Measurements from ENCODE around the gene TTC22. TPM values are rescaled to one million over a fixed set of nuclear protein-coding genes. Genes with fewer than 3 reads are reported as not detected.

The TTC22 gene
- total RNA-seq, 1 experiment from 2014 or later: not detected

DNA sequence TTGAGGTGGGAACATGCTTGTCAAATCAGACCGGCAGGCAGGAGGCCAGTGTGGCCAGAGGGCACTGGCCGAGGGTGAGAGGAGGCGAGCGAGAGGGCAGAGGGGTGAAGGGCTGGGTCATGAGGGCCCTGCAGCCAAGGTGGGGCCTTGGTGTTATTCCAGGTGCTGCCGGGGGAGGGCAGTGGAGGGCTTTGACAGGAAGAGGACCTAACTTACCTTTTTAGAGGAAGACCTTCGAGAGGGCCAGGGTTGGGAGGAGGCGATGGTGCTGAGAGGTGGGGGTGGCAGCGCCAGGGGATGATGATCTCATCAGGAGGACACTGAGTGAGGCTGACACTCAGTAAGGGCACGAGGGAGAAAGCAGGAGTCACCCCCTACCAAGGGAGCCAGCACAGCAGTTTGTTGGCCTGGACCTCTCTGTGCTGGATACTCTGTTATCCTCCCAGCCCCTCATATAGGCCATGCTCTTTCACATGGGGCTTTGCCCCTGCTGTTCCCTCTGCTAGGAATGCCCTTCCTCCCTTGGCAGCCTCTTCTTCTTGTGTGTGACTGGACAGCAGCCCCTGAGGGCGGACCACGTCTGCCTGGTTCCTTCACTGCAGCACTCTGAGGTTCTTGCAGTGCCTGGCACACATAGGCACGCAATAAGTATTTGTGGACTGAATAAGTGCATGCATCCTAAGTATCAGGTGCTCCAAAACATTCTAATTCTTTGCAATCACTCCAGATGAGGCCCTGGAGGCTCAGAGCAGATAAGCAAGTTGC, 7.5 kb upstream of the TTC22 start:
- no peak for DNase-seq (ENCODE audit: low spot score)

DNA sequence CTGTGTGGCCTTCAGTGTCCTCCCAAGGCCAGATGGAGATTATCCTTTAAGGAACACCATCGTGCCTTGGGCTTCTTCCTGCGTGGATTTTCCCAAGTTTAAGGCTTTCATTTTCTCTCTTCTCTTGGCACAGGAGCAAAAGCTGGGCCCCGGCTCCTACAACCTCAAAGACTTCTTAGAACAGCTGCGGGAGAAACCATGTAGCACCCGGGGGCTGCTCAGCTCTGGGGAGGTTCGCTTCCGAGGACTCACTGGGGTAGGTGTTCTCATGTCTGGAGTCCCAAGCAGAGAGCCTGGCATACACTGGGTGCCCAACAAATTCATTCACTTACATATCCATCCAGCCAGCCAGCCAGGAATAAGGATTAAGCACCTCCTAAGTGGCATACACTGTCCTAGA, 6.6 kb upstream of the TTC22 start:
- no peak for DNase-seq (ENCODE audit: low spot score)

DNA sequence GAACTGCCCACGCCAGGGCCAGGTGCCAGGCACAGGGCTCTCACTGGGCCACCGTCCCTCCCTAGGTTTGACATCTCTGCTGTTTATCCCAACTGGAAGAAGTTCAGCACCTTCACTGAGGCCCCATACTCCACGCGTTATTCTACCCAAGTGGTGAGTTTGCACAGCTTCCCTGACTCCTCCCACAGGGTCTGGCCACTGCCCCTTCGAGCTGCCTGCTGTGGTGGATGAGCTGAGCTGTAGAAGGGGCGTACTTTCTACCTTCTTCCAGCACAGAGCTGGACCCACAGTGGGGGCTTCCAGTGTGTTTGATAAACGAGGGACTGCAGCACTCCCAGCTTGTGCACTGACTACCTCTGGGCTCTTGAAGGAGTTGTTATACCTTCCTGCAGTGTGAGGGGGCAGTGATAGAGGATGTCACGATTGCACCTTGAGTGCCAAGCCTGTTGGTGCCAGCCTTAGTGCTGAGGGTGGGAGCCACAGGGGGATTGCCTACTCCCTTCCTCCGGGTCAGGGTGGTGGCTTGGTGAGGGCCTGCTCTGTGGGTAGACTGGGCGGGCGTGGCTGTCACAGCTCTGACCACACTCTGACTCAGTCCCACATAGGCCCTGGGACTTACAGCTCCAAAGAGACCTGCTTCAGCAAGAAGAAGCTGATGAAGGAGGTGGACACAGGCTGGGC, 5.9 kb upstream of the TTC22 start:
- peak; percentile 69 for DNase-seq (ENCODE audit: low spot score)

DNA sequence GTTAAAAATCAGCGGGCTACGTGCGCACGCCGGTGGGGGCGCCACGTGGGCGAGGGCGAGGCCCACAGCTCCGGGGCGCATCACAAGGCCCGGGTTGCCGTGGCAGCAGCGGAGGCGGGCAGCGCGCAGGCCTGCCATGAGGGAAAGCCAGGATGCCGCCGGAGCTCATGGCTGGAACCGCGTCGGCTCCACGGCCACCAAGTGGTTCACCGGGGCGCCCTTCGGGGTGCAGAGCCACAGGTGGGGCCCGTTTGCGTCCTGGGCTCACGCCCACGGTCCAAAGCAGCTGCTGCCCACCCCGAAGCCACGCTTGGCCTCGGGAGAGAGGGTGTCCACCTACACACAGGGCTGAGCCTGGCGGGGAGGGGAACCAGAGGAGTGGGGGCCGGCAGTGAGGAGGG, 4.9 kb upstream of the TTC22 start:
- DNase-seq (ENCODE audit: low spot score): no peak

DNA sequence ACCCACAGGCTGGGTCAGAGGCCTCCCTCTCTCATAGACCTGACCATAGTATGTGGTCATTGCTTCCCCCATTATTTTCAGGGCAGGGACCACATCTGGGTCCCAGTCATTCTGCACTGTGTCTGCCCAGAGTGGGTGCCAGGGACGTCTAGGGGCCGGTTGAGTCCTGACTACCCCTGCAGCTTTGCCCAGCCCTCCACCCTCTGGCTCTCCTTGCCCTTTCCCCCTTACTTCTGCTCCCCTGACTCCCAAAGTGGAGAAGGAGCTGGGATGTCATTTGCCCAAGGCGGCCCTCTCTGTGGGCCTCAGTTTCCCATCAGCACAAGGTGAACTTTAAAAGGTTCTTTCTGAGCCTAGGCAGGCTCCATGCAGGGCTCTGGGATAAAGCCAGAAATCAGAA, 4.3 kb upstream of the TTC22 start:
- no peak for DNase-seq (ENCODE audit: low spot score)

DNA sequence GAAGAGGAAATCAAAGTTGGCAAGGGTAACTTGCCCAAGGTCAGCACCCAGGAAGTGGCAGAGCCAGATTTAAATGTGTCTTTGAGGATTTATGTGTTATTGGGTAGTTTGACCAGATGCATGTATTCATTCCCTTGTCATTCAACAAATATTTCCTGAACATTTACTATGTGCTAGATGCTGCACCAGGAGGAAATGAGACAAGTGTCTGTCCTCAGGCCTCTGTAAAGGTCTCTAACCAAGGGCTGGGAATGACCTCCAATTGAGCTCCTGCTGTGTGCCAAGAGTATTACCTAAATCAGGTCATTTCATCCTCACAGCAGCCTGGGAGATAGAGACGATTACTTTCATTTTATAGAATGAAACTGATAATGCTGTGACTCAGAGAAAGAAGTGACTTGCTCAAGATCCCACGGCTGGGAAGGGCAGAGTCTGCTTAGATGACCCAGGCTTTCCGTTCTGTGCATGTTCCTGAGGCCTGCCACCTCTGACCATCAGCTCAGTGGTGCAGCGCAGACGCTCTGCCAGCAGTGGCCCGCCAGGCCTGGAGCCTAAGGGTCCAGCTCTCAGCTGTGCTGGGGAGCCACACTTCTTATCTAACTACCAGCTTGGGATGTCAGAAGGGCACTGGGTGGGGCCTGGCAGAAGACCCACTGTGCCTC, 3.5 kb upstream of the TTC22 start:
- peak; percentile 21 for DNase-seq (ENCODE audit: low spot score)

DNA sequence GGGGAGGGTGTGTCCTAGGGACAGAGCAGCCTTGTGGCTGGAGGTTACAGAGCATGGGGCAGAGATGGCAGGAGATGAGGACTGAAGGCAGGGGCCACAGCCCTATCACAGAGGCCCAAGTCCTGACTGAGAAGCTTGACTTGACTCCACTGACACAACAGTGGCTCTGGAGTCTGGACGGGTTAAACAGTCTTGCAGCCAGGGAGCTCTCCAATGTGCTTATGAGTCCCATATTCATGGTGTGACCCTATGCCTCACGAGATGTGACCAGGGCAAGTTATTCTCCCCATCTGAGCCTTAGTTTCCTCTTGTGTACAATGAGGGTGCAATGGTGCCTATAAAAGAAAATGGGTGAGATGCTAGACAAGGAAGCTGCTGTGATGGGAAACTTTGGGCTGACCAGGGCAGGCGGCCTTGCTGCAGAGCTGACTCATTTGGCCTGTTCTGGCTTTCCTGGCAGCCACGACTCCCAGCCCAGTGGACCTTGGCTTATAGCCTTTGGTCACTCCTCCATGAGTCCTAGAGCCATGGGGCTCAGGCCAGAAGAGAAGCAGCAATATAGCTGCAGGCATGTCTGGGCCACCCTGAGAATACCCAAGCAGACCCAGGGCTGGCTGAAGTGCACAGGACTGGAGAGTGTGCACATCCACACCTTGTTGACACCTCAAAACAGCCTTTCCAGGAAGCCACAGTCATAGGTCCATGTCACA, 2.8 kb upstream of the TTC22 start:
- DNase-seq (ENCODE audit: low spot score): peak; percentile 27

DNA sequence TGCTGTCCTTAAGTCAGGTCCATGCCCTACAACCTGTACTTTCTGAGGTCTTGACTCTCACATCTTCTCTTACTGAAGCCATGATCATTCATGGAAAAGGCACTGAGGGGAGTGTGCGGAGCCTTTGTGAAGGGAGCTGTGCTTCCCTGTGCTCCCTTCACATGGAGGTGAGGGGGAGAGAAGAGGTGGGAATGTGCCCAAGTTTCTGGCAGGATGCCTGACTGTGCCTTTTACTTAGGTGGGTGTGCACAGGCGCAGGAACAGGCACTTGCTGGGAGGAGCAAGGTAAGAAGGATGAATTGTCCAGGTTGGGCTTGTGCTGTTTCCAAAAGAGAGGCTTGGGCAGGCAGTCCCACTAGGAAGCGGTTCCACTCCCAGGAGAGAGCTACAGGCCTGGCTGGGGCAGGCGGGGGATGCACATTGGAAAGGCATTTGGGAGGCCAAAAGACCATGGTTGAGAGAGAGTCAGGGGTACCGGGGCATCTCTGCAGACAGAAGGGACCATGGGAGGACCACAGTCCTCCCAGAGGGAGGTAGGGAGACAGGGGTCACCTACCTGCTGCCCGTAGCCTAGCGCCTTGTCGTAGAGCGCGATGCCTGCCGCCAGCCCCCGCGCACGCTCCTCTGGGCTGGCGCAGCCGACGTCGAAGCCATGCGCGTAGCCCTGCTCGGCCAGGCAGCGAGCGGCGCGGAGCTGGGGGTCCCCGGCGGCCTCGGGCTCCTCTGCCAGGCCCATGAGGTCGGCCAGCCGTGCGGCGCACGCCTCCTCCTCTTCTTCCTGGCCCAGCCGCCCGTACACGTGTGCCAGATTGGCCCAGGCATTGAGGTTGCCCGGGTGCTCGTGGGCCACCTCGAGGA, 853 bp downstream of the TTC22 start:
- no peak for DNase-seq (ENCODE audit: low spot score)

DNA sequence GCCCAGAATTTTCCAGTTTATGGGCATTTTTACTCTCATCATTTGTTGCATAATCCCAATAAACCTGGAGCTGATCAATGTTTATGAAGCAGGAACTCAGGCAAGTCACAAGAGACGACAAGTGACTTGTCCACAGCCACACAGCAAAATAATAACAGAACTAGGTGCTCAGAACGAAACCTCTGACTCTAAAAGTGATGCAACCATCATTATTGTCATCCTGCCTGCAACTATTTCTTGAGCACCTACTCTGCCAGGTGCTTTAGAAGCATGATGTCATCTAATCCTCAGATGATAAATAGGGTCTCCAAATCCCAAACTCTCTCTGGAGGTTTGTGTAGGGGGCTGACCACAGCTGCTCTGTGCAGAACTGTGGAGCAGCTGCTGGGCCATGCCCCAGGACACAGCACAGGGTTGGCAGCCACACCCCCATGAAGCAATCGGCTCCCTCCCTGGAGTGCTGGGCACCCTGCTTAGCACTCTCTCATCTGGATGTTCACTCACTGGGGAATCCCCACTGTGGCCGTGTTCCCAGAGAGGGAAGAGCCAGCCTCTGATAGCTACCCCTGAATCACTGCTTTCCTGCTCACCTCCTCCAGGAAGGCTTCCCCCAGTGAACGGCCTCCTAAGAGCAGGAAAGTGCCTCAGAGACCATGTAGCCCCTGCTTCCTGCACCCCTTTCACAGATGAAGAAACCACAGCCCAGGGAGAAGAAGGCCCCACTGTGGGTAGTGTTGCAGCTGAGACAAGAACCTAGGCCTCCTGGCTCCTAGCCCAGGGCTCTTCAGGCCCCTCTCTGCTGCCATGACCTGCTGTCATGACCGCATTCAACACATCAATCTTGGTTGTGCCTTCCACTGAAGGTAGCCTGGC, 2.1 kb downstream of the TTC22 start:
- DNase-seq (ENCODE audit: low spot score): peak; percentile 75

DNA sequence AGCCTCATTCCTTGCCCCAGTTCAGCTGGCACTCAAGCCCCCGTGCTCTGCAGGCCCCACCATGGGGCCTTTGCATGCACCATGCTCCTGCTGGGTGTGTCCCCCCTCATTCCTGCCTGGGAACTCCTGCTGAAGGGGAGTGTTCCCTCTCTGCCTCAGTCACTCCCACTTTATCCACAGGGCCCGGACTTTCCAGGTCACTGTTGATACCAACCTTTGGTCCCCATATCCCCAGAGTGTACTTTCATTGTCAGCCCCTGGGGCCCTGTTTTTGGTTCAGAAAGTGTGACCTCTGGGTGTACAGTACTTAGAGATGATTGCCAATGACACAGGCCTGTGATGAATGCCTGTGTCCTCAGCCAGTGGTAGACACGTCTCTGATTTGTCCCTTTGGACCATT, 2.9 kb downstream of the TTC22 start:
- DNase-seq (ENCODE audit: low spot score): no peak

DNA sequence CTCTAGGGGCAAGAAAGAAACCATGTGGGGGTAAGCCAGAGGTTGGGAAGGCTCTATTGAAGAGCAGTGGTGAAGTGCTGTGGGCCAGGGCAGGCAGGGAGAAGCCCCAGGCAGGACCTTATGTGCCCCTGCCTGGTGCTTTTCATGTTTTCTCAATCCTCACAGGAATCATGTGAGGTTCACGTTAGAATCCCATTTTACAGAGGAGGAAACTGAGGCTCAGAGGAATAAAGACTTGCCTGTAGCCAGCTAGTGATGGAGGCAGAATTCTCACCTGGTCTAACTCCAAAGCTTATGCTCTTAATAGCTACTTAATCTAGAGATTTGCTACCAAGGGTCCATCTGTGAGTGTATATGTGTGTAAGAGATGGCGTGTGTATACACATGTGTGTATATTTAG, 4.2 kb downstream of the TTC22 start:
- no peak for DNase-seq (ENCODE audit: low spot score)

DNA sequence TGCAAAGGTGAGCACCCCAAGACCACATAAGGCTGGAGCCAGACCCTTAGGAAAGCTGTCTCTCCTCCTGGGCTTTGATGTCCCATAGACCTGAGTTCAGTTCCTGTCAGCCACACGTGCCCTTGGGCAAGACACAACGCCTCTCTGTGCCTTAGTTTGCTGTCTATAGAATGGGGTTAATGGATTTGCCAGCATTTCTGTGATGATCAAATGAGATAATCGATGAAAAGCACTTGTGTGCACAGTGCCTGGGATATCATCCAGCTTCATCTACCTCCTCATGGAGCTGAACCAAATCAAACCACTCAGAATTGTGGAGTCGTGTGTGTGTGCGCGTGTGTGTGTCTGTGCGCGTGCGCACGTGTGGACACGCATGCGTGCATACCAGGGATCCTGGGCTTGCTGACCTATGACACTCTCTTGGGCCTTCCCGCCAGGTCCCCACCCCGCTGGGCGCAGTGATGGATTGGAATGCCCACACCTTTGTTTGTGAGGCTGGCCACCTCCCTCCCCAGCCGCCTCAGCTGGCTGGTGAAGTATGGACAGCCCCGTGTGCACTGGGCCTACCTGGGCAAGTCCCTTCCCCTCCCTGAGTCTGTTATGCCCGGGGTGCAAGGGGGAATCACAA, 5.2 kb downstream of the TTC22 start:
- no peak for DNase-seq (ENCODE audit: low spot score)

DNA sequence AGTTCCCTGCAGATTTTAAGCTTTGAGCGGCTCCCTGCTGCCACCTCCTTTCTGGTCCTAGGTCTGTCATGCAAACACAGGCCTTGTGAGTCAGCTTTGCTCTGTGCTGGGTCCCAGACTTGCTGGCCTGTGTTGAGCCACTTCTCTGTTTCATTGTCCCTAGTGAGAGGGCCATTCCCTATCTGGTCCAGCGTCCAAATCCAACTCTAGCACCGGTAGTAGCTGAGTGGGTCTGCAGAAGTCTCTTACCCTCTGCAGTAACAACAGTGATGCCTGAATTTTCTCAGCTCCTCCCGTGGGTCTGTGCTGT, 5.8 kb downstream of the TTC22 start:
- DNase-seq (ENCODE audit: low spot score): no peak

DNA sequence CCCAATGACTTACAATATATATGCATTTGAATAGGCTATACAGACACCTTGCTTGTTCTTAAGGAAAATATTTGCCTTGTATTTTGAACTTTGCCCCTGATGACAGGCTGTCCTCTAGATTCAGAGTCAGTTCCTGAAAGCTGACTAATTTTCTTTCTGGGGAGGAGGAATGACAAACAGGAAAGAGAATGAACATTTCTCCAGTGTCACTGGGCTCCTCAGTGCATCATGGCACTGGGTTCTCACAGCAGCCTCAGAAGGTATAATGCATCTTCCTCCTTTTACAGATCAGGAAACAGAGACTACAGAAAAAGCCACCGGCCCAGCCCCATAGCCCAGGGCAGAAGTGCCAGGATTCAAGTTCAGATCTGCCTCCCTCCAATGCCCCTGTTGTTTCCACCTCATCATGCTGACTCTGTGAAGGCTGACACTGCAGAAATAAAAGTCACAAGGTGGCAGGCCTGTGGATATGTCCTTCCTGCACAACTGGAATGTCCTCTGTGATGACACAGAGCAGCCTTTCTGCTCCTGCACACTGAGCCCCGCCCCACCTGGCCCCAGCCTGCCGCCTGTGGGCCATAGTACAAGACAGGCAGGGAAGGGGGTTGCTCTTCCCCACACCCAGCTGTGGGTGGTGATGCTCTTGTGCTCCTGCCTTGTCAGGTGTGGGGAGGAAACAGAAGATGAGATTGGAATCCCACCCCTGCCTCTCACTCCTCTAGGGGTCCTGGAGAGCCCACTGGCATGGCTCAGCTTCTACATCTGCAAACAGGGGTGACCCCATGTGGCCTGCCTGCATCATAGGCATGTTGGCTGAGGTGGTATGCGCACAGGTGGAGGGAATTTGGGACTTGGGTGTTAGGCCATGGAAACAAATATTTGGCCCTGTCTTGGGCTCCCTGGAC, 6.4 kb downstream of the TTC22 start:
- DNase-seq (ENCODE audit: low spot score): no peak

DNA sequence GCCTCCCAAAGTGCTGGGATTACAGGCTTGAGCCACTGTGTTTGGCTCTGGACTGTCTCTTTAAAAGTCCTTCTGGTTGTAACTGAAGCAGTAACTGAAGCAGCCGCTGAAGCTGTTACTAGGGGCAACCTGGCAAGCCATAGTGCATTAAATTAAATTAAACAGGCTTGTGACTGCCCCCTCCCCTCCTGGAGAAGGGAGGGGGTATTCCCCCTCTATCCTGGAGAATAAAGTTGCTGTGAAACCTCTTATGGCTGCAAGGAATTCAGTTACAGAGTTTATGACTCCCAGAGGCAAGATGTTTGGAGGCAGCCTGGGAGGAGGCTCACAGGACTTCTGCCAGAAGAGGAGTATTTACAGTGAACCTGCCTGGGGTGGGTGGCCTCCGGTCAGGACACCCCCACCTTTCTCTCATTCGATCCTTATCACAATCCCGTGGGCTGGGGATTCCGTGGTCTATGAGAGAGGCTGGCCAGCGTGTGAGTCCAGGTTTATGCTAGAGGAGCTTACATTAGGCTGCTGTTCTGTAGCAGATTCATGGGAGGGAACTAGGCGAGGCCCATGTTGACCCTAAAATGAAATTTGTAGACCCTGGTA, 8.3 kb downstream of the TTC22 start:
- no peak for DNase-seq (ENCODE audit: low spot score)

DNA sequence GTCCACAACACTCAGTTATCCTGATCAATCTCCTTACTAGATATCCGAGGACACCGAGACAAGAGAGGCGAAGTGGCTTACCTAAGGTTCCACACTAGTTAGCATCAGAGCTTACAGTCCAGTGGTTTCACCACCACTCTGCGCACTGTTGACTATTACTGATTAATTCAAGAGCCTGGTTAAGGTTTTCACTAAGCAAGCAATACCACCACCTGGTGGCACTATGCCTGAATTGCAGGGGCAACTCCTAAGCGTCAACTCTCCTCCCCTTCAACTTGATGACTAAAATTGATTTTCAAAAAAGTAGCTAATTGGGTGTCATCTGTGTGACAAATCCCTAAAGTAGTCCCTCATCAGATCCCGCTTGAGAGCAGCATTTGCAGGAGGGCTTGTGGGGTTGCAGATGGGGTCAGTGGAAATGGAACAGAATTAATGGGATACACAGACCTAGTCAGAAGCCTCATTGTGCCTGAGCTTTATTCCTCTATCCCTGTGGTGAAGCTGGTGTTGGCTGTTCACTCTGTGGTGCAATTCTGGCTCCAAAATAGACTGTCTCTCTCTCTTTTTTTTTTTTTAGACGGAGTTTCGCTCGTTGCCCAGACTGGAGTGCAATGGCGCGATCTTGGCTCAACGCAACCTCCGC, 9.1 kb downstream of the TTC22 start:
- no peak for DNase-seq (ENCODE audit: low spot score)

DNA sequence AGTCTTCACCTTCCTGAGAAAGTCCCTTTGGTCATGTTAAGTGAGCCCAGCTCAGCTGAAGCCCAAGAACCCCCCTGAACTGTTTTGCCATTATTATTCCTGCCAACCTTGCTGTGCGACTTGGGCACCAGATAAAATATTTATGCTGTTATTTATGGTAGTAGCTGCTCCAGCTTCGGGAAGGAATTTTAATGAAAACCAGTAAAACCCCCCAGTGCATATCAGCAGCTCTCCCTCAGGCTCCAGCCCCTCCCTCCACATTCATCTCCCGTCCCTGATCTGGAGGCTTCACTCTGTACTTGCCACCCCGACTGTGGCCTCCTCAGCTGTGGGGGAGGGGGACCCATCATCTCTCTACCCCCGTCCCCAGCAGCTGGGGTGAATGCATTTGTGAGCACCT, 12.7 kb downstream of the TTC22 start:
- DNase-seq (ENCODE audit: low spot score): no peak

DNA sequence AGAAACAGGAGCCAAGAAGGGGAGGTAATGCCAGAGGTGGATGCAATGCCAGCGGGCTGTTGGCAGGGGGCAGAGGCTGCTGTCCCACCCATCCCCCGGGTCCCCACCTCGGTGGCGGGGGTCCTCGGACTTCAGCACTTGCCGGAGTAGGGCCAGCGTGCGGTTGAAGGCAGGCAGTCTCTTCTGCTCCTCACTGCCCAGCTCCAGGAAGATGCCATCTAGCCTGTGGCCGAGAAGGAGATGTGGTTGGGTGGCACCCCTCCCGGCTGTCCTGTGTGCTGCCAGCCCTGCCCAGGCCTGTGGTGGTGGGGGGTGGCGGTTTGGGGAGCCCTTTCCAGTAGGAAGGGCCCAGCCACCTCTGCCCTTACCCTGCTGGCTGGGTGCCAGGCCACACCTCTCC, 13.5 kb downstream of the TTC22 start:
- no peak for DNase-seq (ENCODE audit: low spot score)

All from A172 (cell line).